Measurements from ENCODE around the gene SMYD3. TPM values are rescaled to one million over a fixed set of nuclear protein-coding genes. Genes with fewer than 3 reads are reported as not detected.
"Not testable (repeated sequence)": the region's sequence is repeated elsewhere in the genome, so short reads cannot be mapped to it uniquely, and the experiment has no call there.

SMYD3 gene
- total and polyA plus RNA-seq, 12 donors: 13.5 to 78.2 (median 26.8) TPM

DNA sequence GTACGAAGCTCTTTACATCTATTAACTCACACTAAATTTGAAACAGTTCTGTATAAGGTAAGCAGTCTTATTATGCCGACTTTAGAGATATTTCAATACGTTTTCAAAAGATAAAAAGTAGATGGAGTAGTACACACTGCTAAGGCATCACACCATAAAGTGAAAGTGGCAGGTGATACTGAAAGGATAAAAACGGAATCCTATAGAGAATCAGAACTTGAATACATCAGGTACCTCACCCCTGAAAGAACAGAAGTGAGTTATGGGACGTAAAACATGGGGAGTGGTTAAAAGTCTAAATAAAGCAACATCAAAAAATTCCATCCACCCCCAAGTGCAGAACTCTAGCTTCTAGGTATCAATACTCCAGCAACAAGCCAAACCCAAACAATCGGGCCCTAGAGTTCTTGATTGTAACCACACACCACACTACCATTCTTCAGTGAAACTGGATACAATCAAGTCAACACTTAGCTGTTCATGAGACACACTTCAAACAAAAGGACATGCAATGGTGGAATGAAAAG is 142.6 kb downstream of the SMYD3 start:
- no peak overlapping the region for H3K27ac ChIP-seq
- TF ChIP-seq POLR2A (IDR thresholded peaks at IDR 0.05) (no peak), CTCF (IDR thresholded peaks at IDR 0.05) (no peak)
- no peaks in the 10 kb centered on the region for H3K36me3 ChIP-seq (replicated peaks in 1 of 2)
- H3K4me3 ChIP-seq: no peak overlapping the region
- H3K4me1 ChIP-seq (replicated peaks in 1 of 2): no peaks in the 10 kb centered on the region
- H3K9me3 ChIP-seq (replicated peaks in 1 of 3): no peaks in the 10 kb centered on the region
- 87 to 95% (median 90%) methylated on average over 6 of the region's 6 CpGs for WGBS, 4 donors
- no peaks in the 10 kb centered on the region for H3K27me3 ChIP-seq
- intact Hi-C loops (cut with DNase I): no loop called here
- no peak for DNase-seq

DNA sequence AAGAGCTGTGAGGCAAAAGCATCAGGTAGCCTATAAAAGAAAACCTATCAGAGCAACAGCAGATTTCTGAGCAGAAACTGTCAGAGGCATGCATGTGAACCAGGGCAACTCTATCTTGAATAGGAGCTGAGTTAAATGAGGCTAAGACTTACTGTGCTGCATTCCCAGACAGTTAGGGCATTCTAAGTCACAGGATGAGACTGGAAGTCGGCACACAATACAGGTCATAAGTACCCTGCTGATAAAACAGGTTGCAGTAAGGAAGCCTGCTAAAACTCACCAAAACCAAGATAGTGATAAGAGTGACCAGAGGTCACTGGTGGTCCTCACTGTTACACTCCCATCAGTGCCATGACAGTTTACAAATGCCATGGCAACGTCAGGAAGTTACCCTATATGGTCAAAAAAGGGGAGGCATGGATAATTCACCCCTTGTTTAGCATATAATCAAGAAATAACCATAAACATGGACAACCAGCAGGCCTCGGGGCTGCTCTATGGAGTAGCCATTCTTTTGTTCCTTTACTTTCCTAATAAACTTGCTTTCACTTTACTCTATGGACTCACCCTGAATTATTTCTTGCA is 150.0 kb downstream of the SMYD3 start:
- H3K27ac ChIP-seq; intact Hi-C loops (cut with DNase I); H3K4me1 ChIP-seq (replicated peaks in 1 of 2); H3K4me3 ChIP-seq; H3K9me3 ChIP-seq (replicated peaks in 1 of 3); DNase-seq; H3K36me3 ChIP-seq (replicated peaks in 1 of 2); H3K27me3 ChIP-seq: not testable (repeated sequence)
- 77 to 88% (median 85%) methylated on average over 3 of the region's 3 CpGs for WGBS, 4 donors

- Histone ChIP-seq H3K36me3 (replicated peaks in 1 of 2) (no peaks in the 10 kb centered on the region), H3K4me3 (no peak overlapping the region), H3K27ac (no peak overlapping the region), H3K4me1 (replicated peaks in 1 of 2) (no peaks in the 10 kb centered on the region), H3K27me3 (no peaks in the 10 kb centered on the region), H3K9me3 (replicated peaks in 1 of 3) (no peaks in the 10 kb centered on the region)
- TF ChIP-seq POLR2A (IDR thresholded peaks at IDR 0.05) (no peak), CTCF (IDR thresholded peaks at IDR 0.05) (no peak)
- intact Hi-C loops (cut with DNase I): no loop called here
- no peak for DNase-seq
- WGBS, 4 donors: 82 to 100% (median 96%) methylated on average over 4 to 8 of the region's 8 CpGs
These were observed 151.5 kb downstream of the SMYD3 start for GRCh38 chr1:246355411-246356230.

- Histone ChIP-seq H3K27ac (no peak overlapping the region), H3K36me3 (replicated peaks in 1 of 2) (no peaks in the 10 kb centered on the region), H3K9me3 (replicated peaks in 1 of 3) (no peaks in the 10 kb centered on the region), H3K4me1 (replicated peaks in 1 of 2) (no peaks in the 10 kb centered on the region), H3K4me3 (no peak overlapping the region), H3K27me3 (no peaks in the 10 kb centered on the region)
- TF ChIP-seq POLR2A (IDR thresholded peaks at IDR 0.05): no peak
- no peak for TF ChIP-seq CTCF (IDR thresholded peaks at IDR 0.05)
- intact Hi-C loops (cut with DNase I): no loop called here
- WGBS, 4 donors: 95 to 100% (median 97%) methylated on average over 4 to 5 of the region's 5 CpGs
- no peak for DNase-seq
These were observed 155.4 kb downstream of the SMYD3 start for GRCh38 chr1:246351721-246352120.

Data from adrenal gland (tissue), 12 donors.